NCI-H187 treated with DMSO at 0.1 percent for 48 hours (cell line): ENCODE results near the gene HMCES.
"Not testable (repeated sequence)": the region's sequence is repeated elsewhere in the genome, so short reads cannot be mapped to it uniquely, and the experiment has no call there.

ENCODE experiments used
- DNase-seq: peaks from one replicate; lab custom pipeline; 2025; lab: John Stamatoyannopoulos, UW

HMCES gene

GRCh38 chr3:129320825-129321487 lies 42.3 kb downstream of the HMCES start:
- DNase-seq: no peak

- no peak for DNase-seq
Measured at GRCh38 chr3:129321887-129322286, 43.2 kb downstream of the HMCES start.

GRCh38 chr3:129323651-129324294 lies 45.1 kb downstream of the HMCES start:
- DNase-seq: no peak

- no peak for DNase-seq
Measured at GRCh38 chr3:129324855-129325254, 46.2 kb downstream of the HMCES start.

- DNase-seq: no peak
Measured at GRCh38 chr3:129325383-129325782, 46.7 kb downstream of the HMCES start.

- no peak for DNase-seq
Measured at GRCh38 chr3:129326138-129326537, 47.5 kb downstream of the HMCES start.

GRCh38 chr3:129326595-129326994 lies 47.9 kb downstream of the HMCES start:
- DNase-seq: no peak

- no peak for DNase-seq
Measured at GRCh38 chr3:129327510-129327909, 48.8 kb downstream of the HMCES start.

- no peak for DNase-seq
Measured at GRCh38 chr3:129329858-129330257, 51.2 kb downstream of the HMCES start.

- no peak for DNase-seq
Measured at GRCh38 chr3:129330409-129330808, 51.7 kb downstream of the HMCES start.

GRCh38 chr3:129333891-129334290 lies 55.2 kb downstream of the HMCES start:
- no peak for DNase-seq

- DNase-seq: peak; percentile 38
Measured at GRCh38 chr3:129336093-129336706, 57.5 kb downstream of the HMCES start.

- not testable (repeated sequence) for DNase-seq
Measured at GRCh38 chr3:129337719-129338118, 59.0 kb downstream of the HMCES start.

- not testable (repeated sequence) for DNase-seq
Measured at GRCh38 chr3:129339186-129339585, 60.5 kb downstream of the HMCES start.

- DNase-seq: not testable (repeated sequence)
Measured at GRCh38 chr3:129339833-129340232, 61.2 kb downstream of the HMCES start.

GRCh38 chr3:129341331-129342141 lies 62.9 kb downstream of the HMCES start:
- no peak for DNase-seq

GRCh38 chr3:129343643-129344360 lies 65.1 kb downstream of the HMCES start:
- DNase-seq: no peak

- DNase-seq: no peak
Measured at GRCh38 chr3:129344540-129345220, 66.0 kb downstream of the HMCES start.

- no peak for DNase-seq
Measured at GRCh38 chr3:129345281-129345680, 66.6 kb downstream of the HMCES start.

GRCh38 chr3:129345971-129346370 lies 67.3 kb downstream of the HMCES start:
- no peak for DNase-seq
